Aorta (tissue), 5 donors: ENCODE results near the gene PRLH. TPM values are rescaled to one million over a fixed set of nuclear protein-coding genes. Genes with fewer than 3 reads are reported as not detected.

Experiments
- ATAC-seq: fragments of 200-7000 bp; cut with Tn5 transposase; one replicate; pipeline ENCODE4 v1.9.1; 2022; ENCODE audit warnings: moderate library complexity; ENCODE audit not compliant: low FRiP score
- DNase-seq, 2 donors: peaks; one replicate each; pipeline ENCODE4 v3.0.0-alpha.2; 2020
- H3K27ac ChIP-seq, 2 donors: one replicate each; pipeline ENCODE4 v1.5.1; 2013; ENCODE audit warnings: low read length in 2 of 2, mild to moderate bottlenecking in 2 of 2, moderate library complexity in 2 of 2, control low read depth in 1 of 2, inconsistent platforms in 1 of 2, low read depth in 1 of 2
- H3K27me3 ChIP-seq, 2 donors: one replicate each; pipeline ENCODE4 v1.6.1; 2013; ENCODE audit warnings: control low read depth in 1 of 2, low read length in 1 of 2, mild to moderate bottlenecking in 1 of 2, moderate library complexity in 1 of 2; ENCODE audit not compliant: insufficient read depth in 2 of 2, control insufficient read depth in 1 of 2
- H3K36me3 ChIP-seq, 2 donors: one replicate each; pipeline ENCODE4 v1.6.1; 2013; ENCODE audit warnings: control low read depth in 1 of 2, low read length in 1 of 2, mild to moderate bottlenecking in 1 of 2; ENCODE audit not compliant: insufficient read depth in 2 of 2, control insufficient read depth in 1 of 2
- H3K4me1 ChIP-seq, 2 donors: one replicate each; pipeline ENCODE4 v1.6.1; 2013; ENCODE audit warnings: low read length in 2 of 2, control low read depth in 1 of 2, mild to moderate bottlenecking in 1 of 2, moderate library complexity in 1 of 2; ENCODE audit not compliant: insufficient read depth in 2 of 2, control insufficient read depth in 1 of 2
- H3K4me3 ChIP-seq, 2 donors: one replicate each; pipeline ENCODE4 v1.5.1; 2013; ENCODE audit warnings: low read length in 2 of 2, control low read depth in 1 of 2, mild to moderate bottlenecking in 1 of 2
- H3K9me3 ChIP-seq: one replicate; pipeline ENCODE4 v1.6.1; 2013; ENCODE audit warnings: mild to moderate bottlenecking, low read length; ENCODE audit not compliant: control insufficient read depth
- WGBS, 2 donors: extraction: QIAGEN DNeasy Blood & Tissue Kit; methylation state at CpG; one replicate each; pipeline ENCODE4 v1.1.7; 2013; 5-methylcytosine and 5-hydroxymethylcytosine counted together
- intact Hi-C, 2 donors: fragments of 100-400 bp; cut with DNase I; formaldehyde crosslinking; loops; one replicate each; pipeline versions ENCODE4 v1.14.2 to v1.15.0; 2022
- long read RNA-seq, 2 donors: library from polyadenylated mRNA; unstranded; transcript quantifications; one replicate each; pipeline ENCODE4 v2.0.0, GENCODE V29; 2020 to 2021
- polyA plus RNA-seq, 2 donors: library from polyadenylated mRNA; stranded (reverse); fragments of 200-250 nt; gene quantifications; one replicate each; pipeline ENCODE4 v1.2.3, GENCODE V29; 2013
- total RNA-seq, 2 donors: library from RNA; stranded (reverse); fragmentation: NEBNext Ultra II Directional; extraction: Animal tissue kit (Norgen Biotek cat#: 25700); gene quantifications; one replicate each; pipeline ENCODE4 v1.2.1, GENCODE V29; 2021
- donor health status: healthy with polysubstance abuse.
- donor health status: Bipolar disorder and iron deficiency.
- donor health status: DM: no; HTN: no; CAD: no.
- donor health status: DM: no; HTN: no; CAD: no.
- donor health status: DM: yes; HTN: yes; CAD: no.

The PRLH gene, protein sequence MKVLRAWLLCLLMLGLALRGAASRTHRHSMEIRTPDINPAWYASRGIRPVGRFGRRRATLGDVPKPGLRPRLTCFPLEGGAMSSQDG
- total RNA-seq (not detected), polyA plus RNA-seq (not detected)
- long read RNA-seq, donor 1, result 0 reads
- long read RNA-seq, donor 2, result 0 reads

DNA sequence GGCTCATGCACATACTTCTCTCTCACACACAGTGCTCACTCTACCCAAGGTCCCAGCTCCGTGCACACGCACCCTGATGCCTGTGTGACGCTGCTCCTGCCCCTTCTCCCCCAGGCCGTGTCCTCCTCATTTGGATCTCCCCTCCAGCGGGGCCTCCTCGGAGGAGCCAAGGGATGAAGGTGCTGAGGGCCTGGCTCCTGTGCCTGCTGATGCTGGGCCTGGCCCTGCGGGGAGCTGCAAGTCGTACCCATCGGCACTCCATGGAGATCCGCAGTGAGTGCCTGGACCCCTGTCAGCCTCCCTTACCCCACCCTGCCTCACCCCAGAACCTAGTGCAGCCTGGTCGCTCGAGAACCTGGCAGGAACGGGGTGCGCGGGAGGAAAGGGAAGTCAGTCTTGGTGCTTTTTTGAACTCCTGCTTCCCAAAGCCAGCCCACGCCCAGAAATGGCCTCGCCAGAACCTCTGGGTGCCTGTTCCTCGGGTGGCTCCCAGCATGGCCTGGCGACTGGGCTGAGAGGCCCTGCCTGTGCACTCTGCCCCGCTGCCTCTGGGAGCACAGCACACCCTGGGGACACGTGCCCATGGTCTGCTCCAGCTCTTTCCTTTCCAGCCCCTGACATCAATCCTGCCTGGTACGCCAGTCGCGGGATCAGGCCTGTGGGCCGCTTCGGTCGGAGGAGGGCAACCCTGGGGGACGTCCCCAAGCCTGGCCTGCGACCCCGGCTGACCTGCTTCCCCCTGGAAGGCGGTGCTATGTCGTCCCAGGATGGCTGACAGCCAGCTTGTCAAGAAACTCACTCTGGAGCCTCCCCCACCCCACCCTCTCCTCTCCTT lies at the start of gene PRLH:
Gene PRLH (plus strand): TSS at position 174 of the 835 bp plus-strand sequence. CDS start 0 bp downstream, at position 174.
- H3K27ac ChIP-seq, result no peak within 1 kb of the TSS

DNA sequence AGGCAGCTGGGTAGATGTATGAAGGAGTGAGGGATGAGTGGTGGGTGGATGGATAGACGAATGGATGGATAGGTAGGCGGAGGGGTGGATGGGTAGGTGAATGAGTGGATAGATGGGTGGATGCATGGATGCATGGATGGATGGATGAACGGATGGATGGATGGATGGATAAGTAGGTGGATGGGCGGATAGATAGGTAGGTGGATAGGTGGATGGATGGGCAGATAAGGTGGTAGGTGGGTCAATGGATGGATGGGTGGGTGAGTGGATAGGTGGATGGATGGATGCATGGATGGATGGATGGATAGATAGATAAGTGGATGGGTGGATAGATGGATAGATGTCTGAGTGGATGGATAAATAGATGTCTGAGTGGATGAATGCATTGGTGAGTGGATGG lies 49.2 kb upstream of the PRLH start:
- DNase-seq, result no peak
- Histone ChIP-seq H3K27me3 (no peaks in the 10 kb centered on the region), H3K4me3 (no peak overlapping the region), H3K4me1 (no peaks in the 10 kb centered on the region), H3K27ac (no peak overlapping the region), H3K9me3 (no peaks in the 10 kb centered on the region), H3K36me3 (no peaks in the 10 kb centered on the region)
- intact Hi-C loops, result no loop called here
- no peak for ATAC-seq
- 89 to 95% methylated on average over 4 of the region's 4 CpGs for WGBS, 2 donors

More for the DNA sequence above, at the start of gene PRLH:
- Histone ChIP-seq H3K4me3 (no peak within 1 kb of the TSS), H3K4me1 (no peaks in the 10 kb centered on the region), H3K27me3 (no peaks in the 10 kb centered on the region), H3K9me3 (no peaks in the 10 kb centered on the region), H3K36me3 (no peaks in the 10 kb centered on the region)
- ATAC-seq (no peak), DNase-seq (peak in 1 of 2 donors; percentile 77)
- WGBS, 2 donors, result 70 to 74% methylated on average over 32 of the region's 32 CpGs
- intact Hi-C loops, result no loop called here

DNA sequence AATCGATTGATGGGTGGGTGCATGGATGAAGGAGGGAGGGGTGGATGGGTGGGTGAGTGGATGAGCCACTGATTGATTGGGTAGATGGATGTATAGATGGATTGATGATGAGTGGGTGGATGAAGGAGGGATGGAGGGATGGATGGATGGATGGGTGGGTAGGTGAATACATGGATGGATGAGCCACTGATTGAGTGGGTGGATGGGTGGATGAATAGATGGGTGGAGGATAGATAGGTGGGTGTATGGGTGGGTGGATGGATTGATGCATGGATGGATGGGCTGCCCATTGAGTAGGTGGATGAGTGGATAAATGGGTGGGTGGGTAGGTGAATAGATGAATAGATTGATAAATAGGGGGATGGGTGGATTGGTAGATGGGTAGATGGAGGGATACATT lies 48.4 kb upstream of the PRLH start:
- 83 to 88% methylated on average over 1 of the region's 1 CpG for WGBS, 2 donors
- Histone ChIP-seq H3K27ac (no peak overlapping the region), H3K9me3 (no peaks in the 10 kb centered on the region), H3K27me3 (no peaks in the 10 kb centered on the region), H3K36me3 (no peaks in the 10 kb centered on the region), H3K4me3 (no peak overlapping the region), H3K4me1 (no peaks in the 10 kb centered on the region)
- intact Hi-C loops, result no loop called here
- ATAC-seq, result no peak
- no peak for DNase-seq

DNA sequence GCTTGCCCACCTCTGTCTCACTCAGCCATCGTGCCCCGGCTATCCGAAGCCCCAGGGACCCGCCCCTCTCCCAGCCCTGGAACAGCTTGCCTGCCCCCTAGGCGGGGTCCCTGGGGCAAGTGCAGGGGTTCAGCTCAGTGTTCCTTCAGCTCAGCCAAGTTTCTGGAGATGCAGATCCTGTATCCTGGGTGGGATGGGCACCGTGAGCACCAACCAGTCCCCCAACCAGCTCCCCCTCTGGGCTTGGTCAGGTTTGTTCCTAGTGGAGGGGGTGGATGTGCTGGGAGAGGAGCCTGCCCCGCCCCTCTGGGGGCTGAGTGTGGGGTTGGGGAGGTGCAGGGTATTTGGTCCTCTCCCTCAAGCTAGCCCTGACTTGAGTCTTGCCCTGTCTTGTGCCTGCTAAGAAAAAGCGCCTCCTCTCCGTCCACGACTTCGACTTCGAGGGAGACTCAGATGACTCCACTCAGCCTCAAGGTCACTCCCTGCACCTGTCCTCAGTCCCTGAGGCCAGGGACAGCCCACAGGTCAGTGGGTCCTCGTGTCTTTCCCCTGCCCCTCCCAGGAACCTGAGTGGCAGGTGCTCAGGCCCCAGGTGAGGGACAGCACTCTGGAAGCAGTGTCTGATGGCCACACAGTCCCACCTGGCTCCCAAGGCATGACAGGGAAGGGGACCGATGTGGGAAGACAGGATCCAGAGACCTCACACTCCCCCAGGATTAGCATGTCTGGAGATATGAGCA lies 46.7 kb upstream of the PRLH start:
- Histone ChIP-seq H3K4me3 (no peak overlapping the region), H3K4me1 (no peaks in the 10 kb centered on the region), H3K27me3 (no peaks in the 10 kb centered on the region), H3K9me3 (no peaks in the 10 kb centered on the region), H3K27ac (no peak overlapping the region), H3K36me3 (no peaks in the 10 kb centered on the region)
- intact Hi-C loops, result no loop called here
- DNase-seq, result no peak
- 76 to 83% methylated on average over 14 of the region's 14 CpGs for WGBS, 2 donors
- ATAC-seq, result peak; percentile 6

DNA sequence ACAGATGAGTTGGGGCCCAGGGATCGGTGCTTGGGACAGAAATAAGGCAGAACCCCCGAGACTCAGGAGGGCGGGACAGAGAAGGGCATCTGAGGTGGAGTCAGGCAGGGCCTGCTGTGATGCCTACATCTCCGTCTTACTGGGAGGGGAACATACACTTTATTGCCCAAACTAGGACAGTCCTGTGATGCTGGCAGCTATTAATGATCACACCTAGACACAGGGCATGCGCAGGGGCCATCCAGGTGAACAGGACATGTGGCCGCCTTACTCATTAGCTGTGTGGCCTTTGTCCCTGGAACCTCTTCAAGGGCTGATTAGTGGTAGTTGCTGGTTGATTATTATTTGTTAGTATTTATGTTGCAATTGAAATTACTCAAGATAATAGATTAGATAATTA lies 46.1 kb upstream of the PRLH start:
- no peaks in the 10 kb centered on the region for H3K4me1 ChIP-seq
- H3K4me3 ChIP-seq, result no peak overlapping the region
- intact Hi-C loops, result no loop called here
- ATAC-seq (no peak), DNase-seq (no peak)
- no peak overlapping the region for H3K27ac ChIP-seq
- no peaks in the 10 kb centered on the region for H3K27me3 ChIP-seq
- WGBS, 2 donors, result 92% methylated on average over 5 to 6 of the region's 6 CpGs
- H3K9me3 ChIP-seq, result no peaks in the 10 kb centered on the region
- no peaks in the 10 kb centered on the region for H3K36me3 ChIP-seq

DNA sequence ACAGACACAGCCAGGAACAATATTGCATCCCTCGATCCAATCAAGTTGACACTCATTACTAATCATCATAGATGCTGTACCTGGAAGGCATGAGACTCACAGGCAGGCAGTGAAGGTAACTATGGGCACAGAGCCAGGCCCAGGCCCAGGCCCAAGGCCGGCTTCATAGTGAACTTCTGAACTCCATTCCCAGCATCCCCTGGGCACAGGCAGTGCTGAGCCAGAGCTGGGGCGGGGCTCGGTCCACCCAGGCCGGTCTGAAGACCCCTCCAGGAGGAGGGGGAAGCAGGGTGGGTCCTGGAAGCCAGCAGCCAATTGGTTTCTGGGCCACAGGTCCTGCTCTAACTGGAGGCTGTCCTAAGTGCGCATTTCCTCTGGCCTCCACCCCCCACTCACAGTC lies 41.7 kb upstream of the PRLH start:
- Histone ChIP-seq H3K36me3 (no peaks in the 10 kb centered on the region), H3K4me1 (no peaks in the 10 kb centered on the region), H3K27me3 (no peaks in the 10 kb centered on the region), H3K9me3 (no peaks in the 10 kb centered on the region), H3K27ac (no peak overlapping the region), H3K4me3 (no peak overlapping the region)
- WGBS, 2 donors, result 67% methylated on average over 6 of the region's 6 CpGs
- ATAC-seq (no peak), DNase-seq (no peak)
- intact Hi-C loops, result no loop called here

DNA sequence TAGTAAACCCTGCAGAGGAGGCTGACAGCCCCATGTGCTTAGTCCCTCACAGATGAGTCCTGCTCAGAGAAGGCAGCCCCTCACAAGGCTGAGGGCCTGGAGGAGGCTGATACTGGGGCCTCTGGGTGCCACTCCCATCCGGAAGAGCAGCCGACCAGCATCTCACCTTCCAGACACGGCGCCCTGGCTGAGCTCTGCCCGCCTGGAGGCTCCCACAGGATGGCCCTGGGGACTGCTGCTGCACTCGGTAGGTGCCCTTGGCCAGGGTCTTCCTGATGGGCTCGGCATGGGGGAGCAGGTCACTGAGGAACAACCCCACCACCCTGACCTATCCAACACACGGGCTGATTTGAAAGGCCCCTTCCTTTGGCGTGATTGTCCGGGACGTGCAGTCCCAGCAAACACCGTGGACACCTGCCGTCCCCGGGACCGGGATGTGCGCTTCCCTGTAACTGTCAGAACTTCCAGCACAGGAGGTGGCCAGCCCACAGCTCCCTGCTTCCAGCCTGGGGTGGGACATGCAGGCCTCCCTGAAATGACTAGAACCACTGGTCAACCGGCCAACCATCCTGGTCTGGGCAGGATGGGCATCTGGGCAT lies 40.7 kb upstream of the PRLH start:
- WGBS, 2 donors, result 92 to 95% methylated on average over 17 of the region's 17 CpGs
- Histone ChIP-seq H3K36me3 (no peaks in the 10 kb centered on the region), H3K4me1 (no peaks in the 10 kb centered on the region), H3K4me3 (no peak overlapping the region), H3K27ac (no peak overlapping the region), H3K27me3 (no peaks in the 10 kb centered on the region), H3K9me3 (no peaks in the 10 kb centered on the region)
- intact Hi-C loops, result no loop called here
- DNase-seq (no peak), ATAC-seq (peak; percentile 50)

DNA sequence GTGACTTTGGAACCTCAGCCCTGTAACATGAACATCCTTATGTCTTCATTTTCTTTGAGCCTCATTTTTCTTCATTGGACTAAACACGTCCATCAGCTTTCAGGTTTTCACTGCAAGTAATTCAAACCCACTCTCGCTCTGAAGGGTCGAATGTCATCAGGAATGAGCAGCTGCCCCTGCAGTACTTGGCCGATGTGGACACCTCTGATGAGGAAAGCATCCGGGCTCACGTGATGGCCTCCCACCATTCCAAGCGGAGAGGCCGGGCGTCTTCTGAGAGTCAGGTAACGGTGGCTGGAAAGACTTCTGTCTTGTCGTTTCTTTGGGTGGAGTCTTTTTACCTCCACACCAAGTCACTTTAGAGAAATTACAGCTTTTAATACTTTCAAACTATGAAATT lies 39.1 kb upstream of the PRLH start:
- H3K4me3 ChIP-seq, result no peak overlapping the region
- no peaks in the 10 kb centered on the region for H3K4me1 ChIP-seq
- ATAC-seq (no peak), DNase-seq (no peak)
- H3K36me3 ChIP-seq, result no peaks in the 10 kb centered on the region
- no peaks in the 10 kb centered on the region for H3K27me3 ChIP-seq
- H3K9me3 ChIP-seq, result no peaks in the 10 kb centered on the region
- intact Hi-C loops, result no loop called here
- H3K27ac ChIP-seq, result no peak overlapping the region
- 84 to 88% methylated on average over 11 of the region's 11 CpGs for WGBS, 2 donors
